ENCODE data around the gene CLTC. TPM values are rescaled to one million over a fixed set of nuclear protein-coding genes. Genes with fewer than 3 reads are reported as not detected.
A peak's percentile ranks its signal among the peaks of the same experiment; 100 is the strongest.

Gene CLTC
- total and polyA plus RNA-seq, 2 of the 4 experiments (the other 2 are of a cell fraction), result 181 to 641 TPM

GRCh38 chr17:59627274-59627673 lies 7.6 kb downstream of the CLTC start:
- Histone ChIP-seq H4K5ac (ENCODE audit: low read depth, low read length) (no peak overlapping the region), H4K91ac (ENCODE audit: insufficient read depth, low read depth, low read length) (no peak overlapping the region), H3K4ac (ENCODE audit: low read depth, low read length) (no peak overlapping the region), H3K18ac (ENCODE audit: low read depth, low read length) (no peak overlapping the region), H3K4me1 (ENCODE audit: control insufficient read depth, insufficient read depth, low read length) (peaks cover 19% of the 10 kb centered on the region), H2AK5ac (ENCODE audit: low read depth, low read length) (no peak overlapping the region), H2BK15ac (ENCODE audit: low read depth, low read length) (no peak overlapping the region), H2BK5ac (ENCODE audit: low read depth, low read length, poor library complexity, severe bottlenecking) (no peak overlapping the region), H4K20me1 (ENCODE audit: insufficient read depth, low read length) (peaks cover 100% of the 10 kb centered on the region), H3K4me2 (ENCODE audit: low read depth, low read length) (peak overlapping the region; percentile 29), H3K27me3 (ENCODE audit: control insufficient read depth, insufficient read depth, low read length) (no peaks in the 10 kb centered on the region), H3K14ac (replicated peaks; ENCODE audit: low read depth, low read length) (no peak overlapping the region), H2AK9ac (replicated peaks; ENCODE audit: low read depth, low read length, poor library complexity) (no peak overlapping the region), H3K79me1 (ENCODE audit: low read depth in 1 of 2, low read length in 2 of 2) (peaks cover 0 to 29% of the 10 kb centered on the region in 2 experiments; a peak in 2 of 4 replicates), H3K9me1 (ENCODE audit: insufficient read depth, low read length) (peaks cover 6% of the 10 kb centered on the region; the same call in 1 of the 2 replicates), H2BK120ac (ENCODE audit: low read depth, low read length) (no peak overlapping the region), H3K56ac (ENCODE audit: extremely low read depth, insufficient read depth, low read length) (no peak overlapping the region), H4K8ac (ENCODE audit: low read depth in 2 of 2, low read length in 2 of 2) (no peak overlapping the region), H3K36me3 (ENCODE audit: control insufficient read depth, insufficient read depth, low read length) (peaks cover 3% of the 10 kb centered on the region), H2BK20ac (ENCODE audit: low read depth, low read length) (no peak overlapping the region), H3K9ac (ENCODE audit: low read depth, low read length) (no peak overlapping the region), H3K4me3 (ENCODE audit: insufficient read depth, low read depth, low read length) (no peak overlapping the region), H3K23ac (ENCODE audit: low read depth, low read length) (no peak overlapping the region), H3K9me3 (ENCODE audit: control insufficient read depth, insufficient read depth, low read length) (no peaks in the 10 kb centered on the region), H2AFZ (replicated peaks; ENCODE audit: low read length, poor library complexity) (no peak overlapping the region), H3K27ac (ENCODE audit: insufficient read depth, low read length) (no peak overlapping the region)
- TF ChIP-seq CEBPB (IDR thresholded peaks at IDR 0.05; ENCODE audit: low read depth, low read length) (peak; percentile 90), MAZ (IDR thresholded peaks at IDR 0.05; ENCODE audit: borderline replicate concordance, low read depth, low read length) (no peak)
- CTCF ChIA-PET, result interaction anchor here (0.6 kb wide), 1 partner anchor 75 kb away, joined by 3 read pairs; no protein-coding TSS in a partner anchor
- WGBS, 2 experiments (ENCODE audit: extremely low coverage in 2 of 2, insufficient read length in 1 of 2), result no CpG with 5 or more reads among the region's 3 CpGs
- in situ Hi-C loops (cut with MboI; ENCODE audit: low sequenced_read_pairs), result loop anchor here (5.0 kb wide), 1 partner anchor 50 kb away; no protein-coding TSS in a partner anchor
- BruUV-seq (replicated peaks), result no TSS peak
- dilution Hi-C loops (cut with HindIII; ENCODE audit: low sequenced_read_pairs, unreplicated experiment), result no loop called here
- DNase-seq (peak; percentile 67), ATAC-seq (ENCODE audit: low read depth) (peak; percentile 27)
- POLR2A ChIA-PET (ENCODE audit: unreplicated experiment), result no interaction called here
- intact Hi-C loops (cut with micrococcal nuclease), result no loop called here
